Dendritic cell treated with granulocyte-macrophage colony-stimulating factor and Interleukin-4, amounts not matched to agents 40 ng/mL and 50 ng/mL, for 4 days (primary cell): Measurements from ENCODE around the gene ZKSCAN1.

Experiments
- H3K27ac Mint-ChIP-seq: one replicate; pipeline ENCODE4 v1.8.0; 2022; ENCODE audit warnings: mild to moderate bottlenecking, mixed read lengths
- H3K27me3 Mint-ChIP-seq: one replicate; pipeline ENCODE4 v1.8.0; 2022; ENCODE audit warnings: mild to moderate bottlenecking, mixed read lengths
- H3K36me3 Mint-ChIP-seq: one replicate; pipeline ENCODE4 v1.8.0; 2022; ENCODE audit warnings: low read depth, mixed read lengths
- H3K4me1 Mint-ChIP-seq: one replicate; pipeline ENCODE4 v1.8.0; 2022; ENCODE audit warnings: low read depth, mixed read lengths
- H3K4me3 Mint-ChIP-seq: one replicate; pipeline ENCODE4 v1.8.0; 2022; ENCODE audit warnings: mild to moderate bottlenecking, moderate library complexity, mixed read lengths
- H3K9me3 Mint-ChIP-seq: one replicate; pipeline ENCODE4 v1.8.0; 2022; ENCODE audit warnings: mixed read lengths
- intact Hi-C: fragments of 100-400 bp; cut with micrococcal nuclease; formaldehyde crosslinking; loops from one replicate; pipeline ENCODE4 v1.15.0; 2022

Gene ZKSCAN1

GRCh38 chr7:100034871-100035510 is 19.6 kb downstream of the ZKSCAN1 start:
- H3K27ac Mint-ChIP-seq = no peak overlapping the region
- intact Hi-C loops = no loop called here
- peaks cover 89% of the 10 kb centered on the region for H3K36me3 Mint-ChIP-seq
- no peak overlapping the region for H3K4me3 Mint-ChIP-seq
- H3K27me3 Mint-ChIP-seq = no peaks in the 10 kb centered on the region
- H3K4me1 Mint-ChIP-seq = no peaks in the 10 kb centered on the region
- no peaks in the 10 kb centered on the region for H3K9me3 Mint-ChIP-seq

- Mint-ChIP-seq H3K9me3 (no peaks in the 10 kb centered on the region), H3K27ac (no peak overlapping the region), H3K4me1 (peaks cover 6% of the 10 kb centered on the region), H3K4me3 (no peak overlapping the region), H3K36me3 (peaks cover 80% of the 10 kb centered on the region), H3K27me3 (no peaks in the 10 kb centered on the region)
- intact Hi-C loops = no loop called here
These were observed 20.5 kb downstream of the ZKSCAN1 start for GRCh38 chr7:100035876-100036275.

- H3K9me3 Mint-ChIP-seq = no peaks in the 10 kb centered on the region
- H3K4me1 Mint-ChIP-seq = peaks cover 6% of the 10 kb centered on the region
- H3K36me3 Mint-ChIP-seq = peaks cover 56% of the 10 kb centered on the region
- H3K27ac Mint-ChIP-seq = no peak overlapping the region
- intact Hi-C loops = no loop called here
- no peaks in the 10 kb centered on the region for H3K27me3 Mint-ChIP-seq
- no peak overlapping the region for H3K4me3 Mint-ChIP-seq
These were observed 22.9 kb downstream of the ZKSCAN1 start for GRCh38 chr7:100038326-100038725.

GRCh38 chr7:100040575-100040974 is 25.2 kb downstream of the ZKSCAN1 start:
- peaks cover 33% of the 10 kb centered on the region for H3K36me3 Mint-ChIP-seq
- no peak overlapping the region for H3K27ac Mint-ChIP-seq
- H3K9me3 Mint-ChIP-seq = no peaks in the 10 kb centered on the region
- H3K27me3 Mint-ChIP-seq = no peaks in the 10 kb centered on the region
- intact Hi-C loops = no loop called here
- H3K4me3 Mint-ChIP-seq = no peak overlapping the region
- H3K4me1 Mint-ChIP-seq = peaks cover 17% of the 10 kb centered on the region

- Mint-ChIP-seq H3K4me3 (no peak overlapping the region), H3K27ac (no peak overlapping the region), H3K9me3 (no peaks in the 10 kb centered on the region), H3K4me1 (peaks cover 17% of the 10 kb centered on the region), H3K27me3 (no peaks in the 10 kb centered on the region), H3K36me3 (peaks cover 4% of the 10 kb centered on the region)
- intact Hi-C loops = no loop called here
These were observed 29.3 kb downstream of the ZKSCAN1 start for GRCh38 chr7:100044718-100045117.

- Mint-ChIP-seq H3K36me3 (peaks cover 14% of the 10 kb centered on the region), H3K4me1 (peaks cover 25% of the 10 kb centered on the region), H3K4me3 (no peak overlapping the region), H3K27ac (no peak overlapping the region), H3K9me3 (no peaks in the 10 kb centered on the region), H3K27me3 (no peaks in the 10 kb centered on the region)
- intact Hi-C loops = loop anchor here (1.0 kb wide), 1 partner anchor 33 kb away; the partner anchor contains the start of gene ZKSCAN1
These were observed 33.3 kb downstream of the ZKSCAN1 start for GRCh38 chr7:100048680-100049079.

GRCh38 chr7:100049441-100050291 is 34.3 kb downstream of the ZKSCAN1 start, which contains the start of gene ZSCAN21:
Gene ZSCAN21 (plus strand): TSS chr7:100049774. CDS start chr7:100057007, 7,233 bp downstream.
- H3K9me3 Mint-ChIP-seq = no peaks in the 10 kb centered on the region
- H3K27me3 Mint-ChIP-seq = no peaks in the 10 kb centered on the region
- peaks cover 17% of the 10 kb centered on the region for H3K4me1 Mint-ChIP-seq
- peak within 1 kb of the TSS; percentile 86 for H3K4me3 Mint-ChIP-seq
- peaks cover 14% of the 10 kb centered on the region for H3K36me3 Mint-ChIP-seq
- H3K27ac Mint-ChIP-seq = peak within 1 kb of the TSS; percentile 97
- intact Hi-C loops = loop anchor here (1.0 to 10.0 kb wide), 2 partner anchors 34 to 135 kb away; partner anchors contain the start of genes TRIM4 and ZKSCAN1

- Mint-ChIP-seq H3K27ac (no peak overlapping the region), H3K4me3 (no peak overlapping the region), H3K4me1 (peaks cover 14% of the 10 kb centered on the region), H3K9me3 (no peaks in the 10 kb centered on the region), H3K36me3 (peaks cover 15% of the 10 kb centered on the region), H3K27me3 (no peaks in the 10 kb centered on the region)
- intact Hi-C loops = loop anchor here (10.0 kb wide), 1 partner anchor 137 kb away; the partner anchor contains the start of gene TRIM4
These were observed 36.2 kb downstream of the ZKSCAN1 start for GRCh38 chr7:100051611-100052010.

- Mint-ChIP-seq H3K27me3 (no peaks in the 10 kb centered on the region), H3K9me3 (no peaks in the 10 kb centered on the region), H3K4me3 (no peak overlapping the region), H3K4me1 (peaks cover 14% of the 10 kb centered on the region), H3K36me3 (peaks cover 31% of the 10 kb centered on the region), H3K27ac (no peak overlapping the region)
- intact Hi-C loops = loop anchor here (10.0 kb wide), 1 partner anchor 138 kb away; the partner anchor contains the start of gene TRIM4
These were observed 37.8 kb downstream of the ZKSCAN1 start for GRCh38 chr7:100053215-100053614.

- Mint-ChIP-seq H3K27ac (no peak overlapping the region), H3K36me3 (peaks cover 58% of the 10 kb centered on the region), H3K9me3 (no peaks in the 10 kb centered on the region), H3K27me3 (no peaks in the 10 kb centered on the region), H3K4me1 (no peaks in the 10 kb centered on the region), H3K4me3 (no peak overlapping the region)
- intact Hi-C loops = loop anchor here (10.0 kb wide), 1 partner anchor 142 kb away; the partner anchor contains the start of gene TRIM4
These were observed 41.6 kb downstream of the ZKSCAN1 start for GRCh38 chr7:100057006-100057405.

GRCh38 chr7:100059251-100059739 is 43.9 kb downstream of the ZKSCAN1 start:
- H3K27ac Mint-ChIP-seq = no peak overlapping the region
- peaks cover 75% of the 10 kb centered on the region for H3K36me3 Mint-ChIP-seq

GRCh38 chr7:100061518-100062193 is 46.3 kb downstream of the ZKSCAN1 start:
- Mint-ChIP-seq H3K27me3 (no peaks in the 10 kb centered on the region), H3K9me3 (no peaks in the 10 kb centered on the region), H3K36me3 (peaks cover 84% of the 10 kb centered on the region), H3K27ac (no peak overlapping the region), H3K4me1 (no peaks in the 10 kb centered on the region), H3K4me3 (no peak overlapping the region)
- intact Hi-C loops = no loop called here

More at GRCh38 chr7:100059251-100059739, 43.9 kb downstream of the ZKSCAN1 start:
- Mint-ChIP-seq H3K27me3 (no peaks in the 10 kb centered on the region), H3K4me3 (no peak overlapping the region), H3K4me1 (no peaks in the 10 kb centered on the region), H3K9me3 (no peaks in the 10 kb centered on the region)
- intact Hi-C loops = loop anchor here (10.0 kb wide), 1 partner anchor 144 kb away; the partner anchor contains the start of gene TRIM4

- Mint-ChIP-seq H3K4me3 (no peak overlapping the region), H3K27ac (no peak overlapping the region), H3K27me3 (no peaks in the 10 kb centered on the region), H3K36me3 (peaks cover 83% of the 10 kb centered on the region), H3K4me1 (no peaks in the 10 kb centered on the region), H3K9me3 (no peaks in the 10 kb centered on the region)
- intact Hi-C loops = no loop called here
These were observed 48.0 kb downstream of the ZKSCAN1 start for GRCh38 chr7:100063376-100063775.
